Panc1 (cell line): ENCODE data around the gene NPEPL1.

Source experiments
- REST ChIP-seq, 2 experiments: IDR thresholded peaks; 2 replicates each; pipeline ENCODE4 v1.6.1; 2011 to 2012; ENCODE audit warnings: low read depth in 2 of 2, control low read depth in 1 of 2, low read length in 1 of 2, mild to moderate bottlenecking in 1 of 2, moderate library complexity in 1 of 2; ENCODE audit not compliant: insufficient read depth in 1 of 2
- TCF7L2 ChIP-seq: IDR thresholded peaks from 2 replicates; pipeline ENCODE4 v1.6.1; 2011; ENCODE audit warnings: mild to moderate bottlenecking, low read depth, low read length, inconsistent platforms
- TF ChIP-seq, protein P1 (sequence below): fragments of 450-650 bp; IDR thresholded peaks from 2 replicates; pipeline ENCODE4 v1.5.1; 2017; ENCODE audit warnings: mild to moderate bottlenecking

DNA sequence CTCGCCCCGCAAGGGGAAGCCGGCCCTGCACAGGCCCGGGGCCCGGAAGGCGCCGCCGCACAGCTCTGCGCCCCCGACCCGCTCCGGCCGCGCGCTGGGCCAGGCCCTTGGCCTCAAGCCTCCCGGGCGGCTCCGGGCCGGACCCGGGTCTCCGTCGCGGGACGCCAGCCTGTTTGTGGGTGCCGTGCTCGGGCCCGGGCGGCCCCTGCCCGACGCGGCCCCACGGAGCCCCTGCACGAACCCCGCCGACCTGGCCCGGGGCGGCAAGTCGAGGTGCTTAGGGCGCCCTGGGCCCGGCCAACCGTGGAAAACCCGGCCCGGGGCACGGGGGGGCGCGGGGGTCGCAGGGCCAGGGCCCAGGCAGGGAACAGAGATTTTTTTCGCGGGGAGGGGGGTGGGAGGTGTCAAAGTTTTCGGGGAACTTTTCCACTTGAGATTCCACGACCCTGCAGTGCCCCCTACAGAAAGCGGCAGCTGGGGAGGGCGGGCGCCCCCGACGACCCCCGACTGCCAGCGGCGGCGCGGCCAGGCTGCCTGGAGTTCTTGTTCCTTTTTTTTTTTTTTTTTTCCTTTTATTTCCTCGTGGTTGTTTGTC lies 42.3 kb upstream of the NPEPL1 start:
- TF ChIP-seq, protein P1, sequence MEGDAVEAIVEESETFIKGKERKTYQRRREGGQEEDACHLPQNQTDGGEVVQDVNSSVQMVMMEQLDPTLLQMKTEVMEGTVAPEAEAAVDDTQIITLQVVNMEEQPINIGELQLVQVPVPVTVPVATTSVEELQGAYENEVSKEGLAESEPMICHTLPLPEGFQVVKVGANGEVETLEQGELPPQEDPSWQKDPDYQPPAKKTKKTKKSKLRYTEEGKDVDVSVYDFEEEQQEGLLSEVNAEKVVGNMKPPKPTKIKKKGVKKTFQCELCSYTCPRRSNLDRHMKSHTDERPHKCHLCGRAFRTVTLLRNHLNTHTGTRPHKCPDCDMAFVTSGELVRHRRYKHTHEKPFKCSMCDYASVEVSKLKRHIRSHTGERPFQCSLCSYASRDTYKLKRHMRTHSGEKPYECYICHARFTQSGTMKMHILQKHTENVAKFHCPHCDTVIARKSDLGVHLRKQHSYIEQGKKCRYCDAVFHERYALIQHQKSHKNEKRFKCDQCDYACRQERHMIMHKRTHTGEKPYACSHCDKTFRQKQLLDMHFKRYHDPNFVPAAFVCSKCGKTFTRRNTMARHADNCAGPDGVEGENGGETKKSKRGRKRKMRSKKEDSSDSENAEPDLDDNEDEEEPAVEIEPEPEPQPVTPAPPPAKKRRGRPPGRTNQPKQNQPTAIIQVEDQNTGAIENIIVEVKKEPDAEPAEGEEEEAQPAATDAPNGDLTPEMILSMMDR, result peak; percentile 91; the same call in 1 of the 2 replicates
- TF ChIP-seq TCF7L2, result no peak
- TF ChIP-seq REST (IDR thresholded peaks at IDR 0.05; ENCODE audit: insufficient read depth in 1 of 2, low read depth in 2 of 2, low read length in 1 of 2), result no peak
